HG02973 (cell line): ENCODE data around the gene TBCEL.

Experiments used
- ATAC-seq: cut with Tn5 transposase; IDR thresholded peaks from one replicate; pipeline ENCODE4 v1.9.1; 2021; ENCODE audit warnings: moderate library complexity; ENCODE audit not compliant: unreplicated experiment

The TBCEL gene

DNA sequence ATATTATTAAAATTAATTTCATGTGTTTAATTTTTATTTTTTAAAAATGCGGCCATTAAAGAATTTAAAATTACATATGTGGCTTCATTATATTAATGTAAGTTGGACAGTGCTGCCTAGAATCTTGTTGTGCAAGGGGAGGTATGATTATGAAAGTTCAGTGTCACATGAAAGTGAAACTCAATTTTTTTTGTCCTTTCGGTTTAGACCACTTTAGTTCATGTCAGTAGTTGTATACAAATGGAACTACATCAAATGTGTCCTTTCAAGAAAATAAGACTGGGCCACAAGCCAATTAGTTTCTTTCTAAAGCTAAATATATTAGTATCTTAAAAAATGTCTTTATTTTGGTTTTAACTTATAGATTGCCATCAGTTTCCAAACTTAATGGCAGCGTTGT lies 35.7 kb downstream of the TBCEL start:
- ATAC-seq: peak; percentile 97

DNA sequence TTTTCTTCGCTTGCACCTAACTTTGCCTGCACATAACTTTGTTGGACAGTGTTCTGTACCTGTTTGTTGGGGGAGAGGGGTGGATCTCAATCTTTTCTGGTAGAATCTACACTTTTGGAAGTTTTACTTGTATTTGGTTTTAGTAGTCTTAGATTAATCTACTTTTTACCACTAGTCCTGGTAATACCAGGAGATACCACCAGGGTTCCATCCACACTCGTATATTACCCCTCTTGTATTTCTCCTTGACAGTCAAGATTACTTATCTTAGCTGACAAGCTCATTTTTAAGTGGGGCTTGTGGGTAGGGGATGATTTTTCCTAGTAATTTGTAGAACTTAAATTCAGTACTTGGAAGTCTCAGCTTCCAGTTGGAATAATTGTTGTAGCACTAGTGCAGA lies 39.8 kb downstream of the TBCEL start:
- no peak for ATAC-seq

DNA sequence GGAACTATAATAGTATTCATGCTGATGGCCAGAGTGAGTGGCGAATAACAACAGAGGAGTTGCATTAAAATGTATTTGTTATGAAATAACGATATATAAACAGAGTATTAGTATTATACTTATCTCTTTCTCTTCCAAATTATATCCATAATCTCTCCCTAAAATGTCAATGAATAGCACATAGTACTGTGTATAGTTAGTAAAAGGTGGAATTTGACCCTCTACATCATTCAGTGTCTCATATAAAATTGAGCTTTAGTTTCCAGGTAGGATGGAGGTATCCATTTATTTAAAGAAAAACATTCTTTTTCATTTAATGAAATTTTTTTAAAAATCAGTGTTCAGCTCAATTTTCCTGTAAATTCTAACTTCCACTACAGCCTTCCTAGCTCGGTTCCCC lies 42.7 kb downstream of the TBCEL start:
- ATAC-seq: no peak

DNA sequence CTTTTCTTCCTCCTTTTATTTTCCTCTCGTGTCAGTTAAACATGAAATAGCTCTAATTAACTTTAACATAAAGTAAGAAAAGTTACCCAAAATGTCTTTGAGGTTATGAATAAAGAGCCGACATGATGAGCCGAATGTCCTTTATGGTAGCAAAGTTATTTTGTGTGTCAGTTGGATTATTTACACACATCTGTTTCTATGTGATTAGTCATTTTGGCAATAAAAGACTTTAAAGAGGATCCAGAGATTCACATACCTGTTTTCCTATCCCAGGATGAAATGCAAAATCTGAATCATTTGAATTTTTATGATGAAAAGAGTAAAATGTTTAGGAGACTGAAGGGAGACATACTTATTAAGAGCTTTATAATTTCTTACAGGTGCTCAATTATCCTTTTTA lies 43.1 kb downstream of the TBCEL start:
- ATAC-seq: no peak

DNA sequence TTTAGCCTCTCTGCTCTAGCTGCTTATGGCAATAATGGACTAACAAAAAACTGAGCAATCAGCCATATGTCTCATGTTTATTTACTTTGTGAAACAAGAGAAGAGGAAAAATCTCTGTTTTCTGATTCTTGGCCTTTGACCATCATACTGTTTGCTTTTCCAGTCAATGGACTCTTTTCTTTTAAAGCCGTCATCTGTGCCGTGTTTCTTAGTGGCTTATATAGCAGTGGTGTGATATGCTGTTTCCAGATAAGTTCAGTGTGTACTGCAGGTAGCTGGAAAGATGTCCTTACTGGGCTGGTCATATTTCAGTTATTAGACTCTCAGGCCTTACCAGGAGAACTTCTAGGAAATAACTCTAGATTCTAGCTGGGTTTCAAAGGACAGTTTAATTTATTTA lies 43.6 kb downstream of the TBCEL start:
- no peak for ATAC-seq

DNA sequence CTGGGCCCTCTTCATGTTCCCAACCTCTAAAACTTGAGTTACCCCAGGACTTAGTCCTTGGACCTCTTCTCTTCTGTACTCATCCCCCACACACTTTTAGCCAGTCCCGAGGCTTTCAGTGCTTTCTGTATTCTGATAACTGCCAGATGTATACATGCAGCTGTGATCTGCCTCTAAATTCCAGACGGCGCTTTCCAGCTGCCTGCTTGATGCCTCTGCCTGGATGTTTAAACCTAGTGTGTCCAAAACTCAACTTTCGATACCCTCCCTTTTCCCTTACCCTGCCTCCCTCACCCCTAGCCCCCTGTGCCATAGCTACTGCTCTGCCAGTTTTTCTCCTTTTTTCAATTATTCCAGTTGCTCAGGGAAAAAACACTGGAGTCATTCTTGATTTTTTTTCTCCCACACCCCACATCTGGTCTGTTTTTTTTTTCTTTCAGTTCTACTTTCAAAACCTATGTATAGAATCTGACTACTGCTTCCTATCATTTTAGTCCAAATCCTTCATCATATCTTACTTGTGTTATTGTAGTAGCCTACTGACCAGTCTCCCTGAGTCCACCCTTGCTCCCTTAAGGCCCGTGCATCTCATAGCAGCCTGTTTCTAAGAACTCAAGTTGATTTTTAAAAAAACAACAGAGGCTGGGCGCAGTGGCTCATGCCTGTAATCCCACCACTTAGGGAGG lies 44.2 kb downstream of the TBCEL start:
- ATAC-seq: no peak

DNA sequence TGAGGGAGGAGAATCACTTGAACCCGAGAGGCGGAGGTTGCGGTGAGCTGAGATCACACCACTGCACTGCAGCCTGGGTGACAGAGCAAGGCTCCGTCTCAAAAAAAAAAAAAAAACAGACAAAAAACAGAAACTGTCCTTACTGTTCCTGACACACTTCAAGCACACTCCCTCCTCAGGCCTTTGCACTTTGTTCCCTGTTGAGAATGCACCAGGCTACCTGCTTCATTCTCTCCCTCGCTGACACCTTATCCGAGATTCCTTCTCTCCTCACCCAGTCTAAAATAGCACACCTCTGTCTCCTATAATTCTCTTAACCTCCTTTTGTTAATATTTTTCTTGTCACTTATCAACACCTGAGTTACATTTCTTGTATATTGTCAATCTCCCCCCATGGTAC lies 44.9 kb downstream of the TBCEL start:
- no peak for ATAC-seq

DNA sequence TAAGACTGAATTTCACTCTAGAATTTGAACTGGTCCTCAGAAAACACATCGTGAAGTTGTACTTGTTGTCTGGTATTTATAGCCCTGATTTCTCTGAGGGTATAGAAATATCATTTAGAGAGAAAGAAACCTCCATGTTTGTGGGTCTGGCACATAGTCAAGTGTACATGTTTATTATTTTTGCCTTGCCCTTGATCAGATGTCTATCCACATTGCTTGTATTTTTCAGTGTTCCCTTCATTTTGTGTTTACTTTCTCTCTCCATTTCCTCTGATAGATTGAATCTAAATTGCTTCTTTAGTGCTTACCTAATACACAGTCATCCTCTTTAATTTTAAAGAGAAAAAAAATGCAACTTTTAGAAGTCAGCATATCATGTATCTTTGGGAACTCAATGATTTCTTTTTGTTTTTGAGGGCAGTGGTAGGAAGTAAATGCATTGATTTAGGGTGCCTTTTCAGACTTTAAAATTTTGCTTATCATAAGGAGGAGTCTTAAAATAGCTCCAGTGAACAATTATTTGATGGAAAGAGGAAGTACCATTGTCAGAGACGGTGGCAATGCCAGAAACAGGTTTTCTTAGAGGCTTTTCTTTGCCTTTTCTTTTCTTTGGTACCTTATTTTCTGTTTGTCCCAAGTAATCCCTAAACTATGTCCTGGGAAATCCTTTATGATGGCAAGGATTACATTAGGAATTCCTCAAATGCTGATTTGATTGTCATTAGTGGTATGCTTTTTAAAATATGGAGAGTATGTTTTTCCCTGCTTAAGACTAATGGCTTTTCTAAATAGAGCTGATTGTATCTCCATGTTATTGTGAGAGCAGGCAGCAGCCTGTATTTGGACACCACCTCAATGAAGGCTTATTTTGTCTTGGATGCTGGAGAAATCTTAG lies 47.3 kb downstream of the TBCEL start:
- ATAC-seq: no peak

DNA sequence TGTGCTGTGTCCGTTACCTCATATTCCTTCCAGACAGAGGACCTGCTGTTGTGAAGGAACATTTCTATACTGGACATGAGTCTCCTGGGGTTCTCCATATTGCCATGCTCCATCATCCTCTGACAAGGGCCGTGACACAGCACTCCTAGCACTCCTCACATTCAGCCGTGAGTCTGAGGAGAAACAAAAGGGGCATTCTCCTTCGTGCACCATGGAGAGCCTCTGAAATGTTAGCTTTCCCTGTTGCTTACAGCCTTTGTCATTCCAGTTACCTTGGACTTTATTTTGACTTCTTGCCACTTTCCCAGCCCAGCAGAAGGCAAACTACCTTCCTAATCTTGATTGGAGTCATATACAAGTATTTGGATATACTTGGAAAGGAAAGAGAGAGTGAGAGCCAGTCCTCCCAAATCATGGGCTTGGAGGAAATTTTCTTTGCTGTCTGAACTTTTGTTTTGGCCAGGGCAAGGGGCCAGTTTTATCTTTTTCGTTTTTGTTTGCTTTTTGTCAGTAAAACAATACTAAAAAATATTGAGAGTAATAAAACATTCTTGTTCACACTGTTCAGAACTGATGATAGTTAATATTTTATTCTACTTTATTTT lies 48.0 kb downstream of the TBCEL start:
- ATAC-seq: no peak

DNA sequence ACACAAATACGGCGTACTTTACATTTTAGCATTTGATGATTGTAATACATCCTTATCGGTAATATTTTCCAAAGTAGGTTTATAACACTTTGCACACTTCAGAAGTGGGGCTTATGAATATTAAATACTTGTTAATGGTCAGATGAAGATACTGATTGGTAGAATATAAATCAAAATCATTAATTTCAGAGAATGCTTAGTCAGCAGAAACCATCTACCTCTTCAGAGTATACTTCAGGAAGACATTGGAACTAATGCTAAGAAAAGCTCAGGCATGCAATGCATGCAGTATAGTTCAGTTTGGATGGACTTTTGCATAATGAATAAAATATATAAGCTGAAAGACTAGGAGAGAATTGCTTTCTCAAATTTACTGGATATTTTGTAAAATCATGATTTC lies 57.4 kb downstream of the TBCEL start:
- no peak for ATAC-seq

DNA sequence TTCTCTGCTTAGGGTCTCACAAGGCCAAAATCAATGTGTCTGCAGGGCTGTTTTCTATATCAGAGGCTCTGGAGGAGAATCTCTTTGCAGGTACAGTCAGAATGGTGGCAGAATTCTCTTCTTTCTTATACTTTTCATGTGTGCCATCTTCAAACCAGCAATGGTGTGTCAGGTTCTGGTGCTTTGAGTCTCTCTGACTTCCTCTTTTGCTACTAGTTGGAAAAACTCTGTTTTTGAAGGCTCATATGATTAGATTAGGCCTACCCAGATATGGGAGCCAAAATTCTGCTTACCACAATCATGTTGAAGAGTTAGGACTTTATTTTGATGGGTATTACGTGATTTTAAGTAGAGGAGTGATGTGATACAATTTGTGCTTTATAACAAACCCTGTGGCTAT lies 58.3 kb downstream of the TBCEL start:
- no peak for ATAC-seq

DNA sequence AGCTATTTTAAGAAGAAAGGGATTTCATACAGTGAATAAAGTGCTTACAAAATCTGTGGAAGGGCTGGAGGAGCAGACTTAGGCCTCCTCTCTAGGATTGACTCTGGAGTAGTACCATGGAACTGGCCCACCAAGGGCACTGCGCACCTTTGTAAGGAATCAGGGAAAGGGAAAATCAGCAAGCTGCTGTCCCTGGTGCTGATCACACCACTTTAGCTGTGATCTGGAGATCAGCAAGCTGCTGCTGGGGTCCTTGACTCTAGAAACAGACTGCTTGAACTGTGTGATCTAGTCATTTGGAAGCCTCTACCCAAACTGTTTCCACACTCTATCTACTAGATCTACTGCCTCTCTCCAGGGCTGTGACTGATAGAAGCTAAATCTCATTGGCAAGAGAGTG lies 58.8 kb downstream of the TBCEL start:
- no peak for ATAC-seq

DNA sequence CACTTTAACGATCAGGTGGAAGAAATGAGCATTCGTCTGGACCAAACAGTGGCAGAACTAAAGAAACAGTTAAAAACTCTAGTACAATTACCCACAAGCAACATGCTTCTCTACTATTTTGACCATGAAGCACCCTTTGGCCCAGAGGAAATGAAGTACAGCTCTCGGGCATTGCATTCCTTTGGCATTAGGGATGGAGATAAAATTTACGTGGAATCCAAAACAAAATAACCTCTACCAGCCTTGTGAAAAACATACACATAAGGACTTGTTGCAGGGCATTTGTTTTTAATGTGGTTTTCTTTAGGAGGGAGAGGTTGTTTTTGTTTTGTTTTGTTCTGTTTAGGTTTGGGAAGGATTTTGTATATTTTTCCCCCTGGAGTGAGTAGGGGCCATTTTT lies 63.0 kb downstream of the TBCEL start:
- ATAC-seq: no peak

DNA sequence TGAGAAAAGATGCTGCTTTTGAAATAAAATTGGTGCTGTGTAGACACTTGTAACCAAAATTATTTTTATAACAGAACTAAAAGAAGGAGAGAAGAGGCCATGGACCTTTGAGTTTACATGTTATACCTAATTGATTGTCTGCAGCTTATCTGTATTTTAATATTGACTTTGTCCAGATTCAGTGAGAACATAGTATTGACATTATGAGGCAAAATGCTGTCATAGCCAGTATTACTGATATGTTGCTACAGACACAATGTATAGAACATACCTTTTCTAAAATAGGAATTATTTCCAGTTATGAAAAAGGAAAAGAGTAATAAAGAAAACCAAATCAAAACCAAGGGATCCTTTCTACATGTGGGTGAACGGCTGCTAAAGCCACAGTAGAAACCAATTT lies 65.7 kb downstream of the TBCEL start:
- ATAC-seq: no peak

DNA sequence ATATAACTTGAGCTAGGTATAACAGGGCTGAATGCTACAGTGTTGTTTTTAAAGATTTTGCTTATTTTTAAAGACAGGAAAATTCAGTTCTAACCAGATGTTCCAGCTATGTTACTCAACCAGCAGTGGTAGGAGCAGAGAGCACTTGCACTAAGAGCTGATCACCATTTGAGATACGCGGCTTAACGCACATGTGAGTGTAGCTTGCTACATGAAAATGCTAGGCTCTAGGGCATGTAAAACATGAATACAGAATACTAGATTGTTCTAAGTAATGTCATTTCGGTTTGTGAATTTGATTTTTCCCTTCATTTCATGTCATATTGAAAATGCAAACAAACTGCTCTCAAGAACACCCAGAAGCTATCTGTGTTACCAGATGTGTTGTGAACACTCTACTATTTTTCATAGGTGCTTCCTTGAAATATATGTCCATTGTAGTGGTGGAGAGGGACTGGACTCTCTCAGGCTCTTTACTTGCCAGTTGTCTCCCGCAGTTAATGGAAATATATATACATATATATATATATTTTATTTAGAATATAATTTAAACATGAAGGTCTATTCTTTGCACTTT lies 66.3 kb downstream of the TBCEL start:
- ATAC-seq: no peak

DNA sequence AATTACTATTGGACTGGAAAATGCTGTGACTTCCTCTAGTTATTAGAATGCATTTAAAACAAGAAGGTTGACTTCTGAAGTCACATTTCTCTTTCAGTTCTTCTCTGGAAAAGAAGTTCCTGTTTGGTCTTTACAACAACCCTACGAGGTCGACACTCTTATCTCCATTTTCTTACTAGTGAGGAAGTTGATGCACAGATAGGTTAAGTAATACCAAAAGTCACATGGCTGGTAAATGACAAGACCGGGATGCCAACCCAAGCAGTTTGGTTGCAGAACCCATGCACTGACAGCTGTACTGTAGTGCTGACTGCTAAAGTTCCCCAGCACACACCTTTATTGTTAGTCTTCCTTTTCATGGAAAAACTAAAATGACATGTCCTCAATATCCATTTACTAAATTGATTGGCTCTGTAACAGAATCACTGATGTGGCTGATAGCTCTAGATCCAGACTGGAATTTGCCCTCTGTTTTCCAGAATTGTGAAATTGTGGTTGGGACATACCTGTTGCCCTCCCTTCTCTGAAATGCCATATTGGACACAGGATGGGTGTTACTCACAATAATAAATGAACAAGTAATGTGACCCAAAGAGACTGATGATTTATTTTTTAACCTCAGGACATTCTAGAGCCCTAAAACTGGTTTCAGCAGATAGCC lies 67.7 kb downstream of the TBCEL start:
- ATAC-seq: no peak

DNA sequence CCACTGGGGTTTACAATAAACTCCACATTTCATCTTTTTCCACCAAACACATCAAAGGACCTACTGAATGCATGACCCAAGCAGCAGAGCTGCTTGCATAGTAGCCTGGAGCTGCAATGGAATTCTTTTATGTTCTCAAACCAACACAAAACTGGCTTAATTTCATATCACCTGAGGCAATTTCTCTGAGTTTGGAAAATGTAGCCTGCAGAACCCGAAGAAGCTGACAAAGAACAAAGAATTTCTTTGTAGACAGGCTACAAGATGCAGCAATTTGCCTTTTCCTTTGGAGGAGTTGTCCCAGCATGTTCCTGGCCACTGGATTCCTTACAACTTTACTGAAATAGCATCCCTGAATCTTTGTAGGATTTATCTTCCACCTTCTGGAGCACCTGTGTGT lies 71.7 kb downstream of the TBCEL start:
- no peak for ATAC-seq

DNA sequence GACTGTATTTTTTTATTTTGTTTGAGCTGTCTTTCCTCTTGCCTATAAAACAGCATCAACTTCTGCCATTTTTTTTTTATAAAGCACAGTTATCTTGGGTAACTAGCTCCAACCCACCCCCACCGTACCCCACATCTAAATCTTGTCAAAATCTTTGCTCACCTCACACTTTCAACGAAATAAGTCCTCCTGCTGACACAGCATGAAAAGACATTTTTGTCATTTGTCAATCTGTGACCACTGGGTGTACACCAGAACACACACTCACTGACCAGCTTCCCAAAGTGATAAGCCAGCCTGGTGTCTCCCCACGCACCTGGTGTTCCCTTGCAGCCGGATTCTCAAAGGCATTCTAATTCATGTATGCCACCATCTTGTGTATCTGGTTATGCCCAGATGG lies 75.5 kb downstream of the TBCEL start:
- no peak for ATAC-seq

DNA sequence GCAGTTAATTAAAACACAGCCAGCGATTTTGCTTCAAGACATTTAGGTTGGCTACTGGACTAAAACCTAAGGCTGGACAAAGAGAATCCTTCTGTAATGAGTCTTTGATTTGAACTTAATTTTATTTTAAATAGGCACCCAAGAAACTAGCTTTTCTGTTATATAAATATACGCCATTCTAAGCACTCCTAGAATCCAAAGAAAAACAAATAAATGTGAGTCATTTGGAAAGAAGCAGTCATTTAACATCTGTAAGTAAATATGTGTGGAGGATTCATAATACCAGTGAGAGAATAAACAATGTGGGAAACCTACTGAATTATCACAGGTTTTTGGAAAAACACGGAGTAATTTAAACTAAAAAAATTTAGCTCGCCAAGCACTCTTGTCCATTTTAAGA lies 76.0 kb downstream of the TBCEL start:
- no peak for ATAC-seq

DNA sequence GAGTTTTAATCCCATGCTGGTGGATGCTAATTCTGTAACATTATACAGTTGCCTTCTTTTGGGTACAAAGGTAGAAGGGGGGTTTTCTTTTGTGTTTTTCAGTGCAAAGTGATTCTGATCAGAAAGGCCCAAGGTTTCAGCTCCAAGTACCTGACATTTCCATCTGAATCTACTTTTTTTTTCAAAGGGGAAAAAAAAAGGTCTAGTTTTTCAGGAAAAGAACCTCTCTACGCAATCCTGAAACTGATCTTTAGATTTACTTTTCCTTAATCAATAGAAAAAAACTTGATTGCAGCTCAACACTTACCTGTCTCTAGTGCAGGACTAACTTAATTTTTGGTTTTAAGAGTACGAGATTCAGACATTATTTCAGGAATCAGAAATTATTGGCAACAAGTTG lies 77.0 kb downstream of the TBCEL start, which contains the start of gene TECTA:
Gene TECTA (plus strand): TSS at position 301 of the 400 bp plus-strand sequence. CDS start 1,423 bp downstream, outside the sequence.
- no peak for ATAC-seq

DNA sequence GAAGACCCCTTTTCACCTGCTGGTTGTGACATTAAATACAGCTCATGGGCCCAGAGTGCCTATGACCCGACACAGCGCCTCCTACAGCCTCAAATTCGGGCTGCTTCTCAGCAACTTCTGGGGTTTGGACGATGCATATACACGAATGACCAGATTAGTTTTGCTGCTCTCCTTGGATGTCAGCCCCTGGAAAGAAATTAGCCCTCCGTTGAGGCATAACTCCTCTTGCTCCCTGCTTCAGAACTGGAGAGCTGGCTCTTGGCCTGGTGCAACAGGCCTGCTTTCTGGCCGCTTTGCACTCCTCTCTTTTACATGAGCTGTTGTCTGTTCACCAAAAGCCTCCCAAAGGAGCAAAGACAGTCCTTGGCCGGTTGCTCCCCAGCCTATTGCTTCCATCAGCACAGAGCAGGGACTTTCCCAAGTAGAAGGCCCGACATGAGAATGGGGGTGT lies 80.4 kb downstream of the TBCEL start:
- ATAC-seq: no peak
